Colon (tissue), 2 donors: ENCODE data around the gene ECE1.

Experiments used
- FAIRE-seq: peaks from 2 replicates; lab custom pipeline; 2012; peaks lifted over from hg19 to GRCh38; lab: Jason Lieb, UNC
- donor health status: control.
- donor health status: control.

The ECE1 gene

GRCh38 chr1:21289700-21290545, at the start of gene ECE1:
Gene ECE1 (minus strand): TSS chr1:21290463. CDS start chr1:21290414, 49 bp downstream.
- no peak for FAIRE-seq

DNA sequence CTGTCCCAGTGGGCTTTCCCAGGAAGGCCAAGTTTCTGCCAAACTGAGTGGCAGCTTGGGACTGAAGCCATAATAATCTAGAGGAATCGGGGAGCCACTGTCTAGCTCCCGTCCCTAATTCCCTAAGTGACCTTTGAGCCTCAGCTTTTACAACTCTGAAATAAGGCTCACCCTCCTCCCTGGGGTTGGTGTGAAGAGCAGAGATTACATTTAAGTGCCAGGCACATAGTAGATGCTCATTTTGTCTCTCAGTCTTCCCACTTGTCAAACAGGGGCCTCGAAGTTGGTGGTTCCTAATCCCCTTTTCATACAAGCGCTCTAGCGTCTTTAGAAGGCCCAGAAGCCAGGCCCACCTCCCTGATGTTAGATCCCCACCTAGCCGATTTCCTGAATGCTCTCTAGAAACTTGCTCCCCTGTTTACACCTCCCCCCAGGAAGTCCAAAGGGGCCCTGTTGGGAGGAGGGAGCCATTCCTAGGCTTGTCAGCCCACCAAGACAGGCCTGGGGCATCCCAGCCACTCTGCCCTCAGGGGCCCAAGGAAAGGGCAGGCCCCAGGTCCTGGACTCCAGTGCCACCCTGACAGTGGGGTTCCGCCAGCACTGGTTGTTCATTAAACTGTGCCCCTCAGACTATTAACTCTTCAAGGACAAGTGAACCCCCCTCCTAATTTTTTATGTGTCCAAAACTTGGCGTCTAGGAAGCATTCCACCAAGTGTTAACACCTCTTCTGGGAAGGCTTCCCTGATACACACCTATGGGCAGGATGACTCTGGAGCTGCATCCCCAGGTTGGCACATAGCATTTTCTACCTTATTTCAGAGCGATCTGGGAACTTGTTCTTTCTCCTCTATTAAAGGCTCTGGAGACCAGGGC, 49.3 kb upstream of the ECE1 start:
- FAIRE-seq: no peak

- no peak for FAIRE-seq
Observed at GRCh38 chr1:21338573-21339355, 48.5 kb upstream of the ECE1 start.

GRCh38 chr1:21337928-21338572, 47.8 kb upstream of the ECE1 start:
- FAIRE-seq: no peak

DNA sequence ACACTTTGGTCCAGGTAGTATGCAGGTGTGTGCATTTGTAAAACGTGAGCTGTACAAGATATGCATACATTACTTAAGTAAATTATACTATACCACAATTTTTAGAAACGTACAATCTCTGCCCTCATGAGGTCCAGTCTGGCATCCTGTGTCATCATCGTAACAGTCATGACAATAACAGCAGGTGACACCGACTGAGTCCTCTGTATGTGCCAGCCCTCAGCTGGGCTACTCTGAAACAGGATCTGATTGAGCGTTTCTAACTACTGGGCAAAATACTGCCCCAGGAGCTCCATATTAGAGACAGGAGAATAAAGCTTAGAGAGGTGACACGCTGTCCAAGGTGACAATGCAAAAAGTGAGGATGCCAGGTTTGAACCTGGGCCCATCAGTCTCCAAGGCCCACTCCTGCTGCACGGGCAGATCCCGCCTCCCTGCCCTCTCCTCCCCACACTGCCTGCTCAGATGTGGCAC, 47.2 kb upstream of the ECE1 start:
- FAIRE-seq: no peak

DNA sequence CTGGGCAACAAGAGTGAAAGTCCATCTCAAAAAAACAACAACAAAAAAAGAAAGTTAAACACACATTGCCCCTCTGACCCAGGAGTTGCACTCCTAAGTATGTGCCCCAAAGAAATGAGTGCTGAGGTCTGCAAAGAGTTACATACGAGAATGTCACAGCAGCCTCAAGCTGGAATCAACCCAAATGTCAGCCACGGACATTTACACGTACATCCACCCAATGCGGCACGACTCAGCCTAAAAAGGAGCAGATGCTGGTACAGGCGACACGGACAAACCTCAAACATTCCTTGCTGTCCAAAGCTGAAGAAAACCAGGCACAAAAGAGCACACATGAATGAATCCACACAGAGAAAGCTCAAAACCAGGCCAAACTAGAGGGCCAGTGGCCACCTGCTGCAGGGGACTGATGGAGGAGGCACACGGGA, 46.8 kb upstream of the ECE1 start:
- FAIRE-seq: no peak

DNA sequence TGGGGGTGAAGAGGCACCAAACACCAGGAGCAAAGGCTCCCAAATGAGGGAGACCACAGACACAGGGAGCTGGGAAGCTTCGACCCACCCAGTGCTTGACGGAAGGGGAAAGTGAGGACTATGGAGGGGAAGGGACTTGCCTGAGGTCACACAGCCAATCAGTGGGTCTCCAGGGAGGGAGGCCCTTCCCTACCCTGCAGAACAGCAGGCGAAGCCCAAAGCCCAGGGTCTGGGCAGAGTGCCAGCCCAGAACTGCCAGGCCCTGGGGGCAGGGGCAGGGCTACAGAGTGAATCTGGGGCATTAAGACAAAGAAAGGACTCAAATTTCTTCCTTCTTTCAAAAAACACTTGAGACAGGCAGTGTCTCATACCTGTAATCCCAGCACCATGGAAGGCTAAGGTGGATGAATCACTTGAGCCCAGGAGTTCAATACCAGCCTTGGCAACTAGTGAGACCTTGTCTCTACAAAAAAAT, 45.5 kb upstream of the ECE1 start:
- no peak for FAIRE-seq

- no peak for FAIRE-seq
Observed at GRCh38 chr1:21335088-21335691, 44.9 kb upstream of the ECE1 start.

DNA sequence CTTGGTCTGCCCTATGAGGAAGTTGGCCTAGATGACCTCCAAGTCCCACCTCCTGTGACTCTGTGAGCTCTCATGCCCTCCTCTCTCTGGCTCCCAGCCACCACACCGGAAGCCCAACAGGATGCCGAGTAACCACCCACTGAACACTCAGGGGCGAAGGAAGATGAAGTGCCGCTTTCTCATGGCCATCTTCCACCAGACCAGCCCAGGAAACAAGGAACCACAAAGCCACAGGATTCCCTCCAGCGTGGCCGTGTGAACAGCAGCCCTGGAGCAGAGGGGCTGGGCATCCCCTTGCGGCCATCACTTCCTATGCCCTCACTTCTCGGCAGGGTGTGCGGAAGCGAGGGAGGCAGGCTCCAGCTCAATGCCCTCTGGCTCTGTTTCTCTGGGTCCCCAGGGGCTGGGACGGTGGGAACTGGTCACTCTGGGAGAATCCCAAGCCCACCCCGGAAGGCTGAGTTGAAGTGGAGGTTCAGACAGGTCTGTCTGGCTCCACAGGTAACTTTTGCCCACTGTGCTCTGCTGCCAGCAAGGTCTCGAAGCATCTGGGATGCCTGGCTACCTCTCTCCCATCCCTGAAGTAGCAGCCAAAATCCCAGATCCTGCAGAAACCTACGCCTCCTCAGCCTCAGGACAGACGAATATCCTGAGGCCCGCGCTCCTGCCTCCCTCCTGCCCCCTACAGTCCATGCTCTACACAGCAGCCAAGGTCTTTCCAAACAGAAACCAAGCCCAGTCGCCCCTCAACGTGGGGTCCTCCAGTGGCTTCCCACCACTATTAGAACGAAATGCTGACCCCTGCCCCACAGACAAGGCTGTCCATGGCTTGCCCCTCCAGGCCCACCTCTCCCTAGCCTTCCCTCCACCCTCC, 44.2 kb upstream of the ECE1 start:
- FAIRE-seq: no peak

DNA sequence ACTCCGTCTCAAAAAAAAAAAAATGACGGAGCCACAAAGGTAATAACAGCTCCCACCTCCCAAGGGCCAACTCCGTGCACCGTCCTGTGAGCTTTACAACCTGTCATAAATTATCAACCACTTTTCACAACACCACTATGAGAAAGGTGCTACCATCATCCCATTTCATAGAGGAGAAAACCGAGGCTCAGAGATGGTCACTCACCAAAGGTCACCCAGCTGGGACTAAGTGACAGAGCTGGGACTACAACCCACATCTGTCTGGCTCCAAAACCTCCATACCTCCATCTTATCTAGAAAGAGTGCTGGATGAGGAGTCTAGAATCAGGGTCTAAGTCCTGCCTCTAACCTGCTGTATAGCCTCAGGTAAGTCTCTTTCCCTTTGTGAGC, 43.6 kb upstream of the ECE1 start:
- FAIRE-seq: no peak

DNA sequence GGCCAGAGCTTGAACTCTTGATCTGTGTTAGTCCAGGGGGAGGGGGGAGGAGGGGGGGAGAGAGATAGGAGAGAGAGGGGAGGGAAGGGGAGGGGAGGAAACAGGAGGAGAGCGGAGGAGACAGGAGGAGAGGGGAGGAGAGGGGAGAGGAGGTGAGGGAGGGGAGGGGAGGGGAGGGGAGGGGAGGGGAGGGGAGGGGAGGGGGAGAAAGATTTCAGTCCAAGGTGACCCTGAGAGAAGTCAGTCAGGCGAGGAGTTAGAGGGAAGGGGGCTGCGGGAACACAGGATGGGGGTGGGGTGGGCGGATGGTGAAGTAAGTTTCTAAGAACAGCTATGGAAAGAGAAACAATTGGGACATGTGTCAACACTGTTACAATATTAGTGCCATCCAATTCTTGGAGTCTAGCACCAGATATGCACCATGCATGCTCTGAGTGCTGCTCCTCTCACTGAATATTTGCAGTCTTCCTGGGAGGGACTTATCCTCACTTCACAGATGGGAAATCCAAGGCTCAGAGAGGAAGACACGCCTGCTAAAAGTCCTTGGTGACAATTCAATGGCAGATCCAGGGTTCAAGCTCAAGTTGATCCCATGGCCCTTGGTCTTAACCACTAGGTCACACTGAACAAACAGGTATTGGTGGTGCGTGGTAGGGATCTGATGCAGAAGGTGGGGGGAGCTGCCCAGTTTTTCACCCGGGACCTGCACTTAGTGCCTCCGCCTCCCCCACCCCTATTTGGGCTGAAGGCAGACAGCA, 42.5 kb upstream of the ECE1 start:
- no peak for FAIRE-seq

GRCh38 chr1:21331752-21332478, 41.7 kb upstream of the ECE1 start:
- FAIRE-seq: no peak

DNA sequence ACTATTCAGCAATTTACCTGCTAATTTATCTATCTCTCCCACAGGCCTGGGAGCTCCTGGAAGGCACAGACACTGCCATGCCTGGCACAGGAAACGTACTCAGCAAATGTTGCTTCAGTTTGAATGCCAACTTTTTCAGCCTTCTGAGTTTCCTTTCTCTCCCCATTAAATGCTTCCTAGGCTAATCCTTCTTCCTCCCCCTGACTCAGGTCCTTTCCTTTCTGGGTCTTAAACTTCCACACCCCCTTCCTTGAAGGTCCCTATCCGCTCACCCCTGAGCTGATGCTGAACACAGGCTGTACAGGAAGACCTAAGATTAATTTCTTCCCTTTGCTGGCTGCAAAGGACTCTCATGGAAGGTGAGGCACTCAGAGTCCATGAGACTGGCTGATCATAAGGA, 40.3 kb upstream of the ECE1 start:
- FAIRE-seq: no peak

DNA sequence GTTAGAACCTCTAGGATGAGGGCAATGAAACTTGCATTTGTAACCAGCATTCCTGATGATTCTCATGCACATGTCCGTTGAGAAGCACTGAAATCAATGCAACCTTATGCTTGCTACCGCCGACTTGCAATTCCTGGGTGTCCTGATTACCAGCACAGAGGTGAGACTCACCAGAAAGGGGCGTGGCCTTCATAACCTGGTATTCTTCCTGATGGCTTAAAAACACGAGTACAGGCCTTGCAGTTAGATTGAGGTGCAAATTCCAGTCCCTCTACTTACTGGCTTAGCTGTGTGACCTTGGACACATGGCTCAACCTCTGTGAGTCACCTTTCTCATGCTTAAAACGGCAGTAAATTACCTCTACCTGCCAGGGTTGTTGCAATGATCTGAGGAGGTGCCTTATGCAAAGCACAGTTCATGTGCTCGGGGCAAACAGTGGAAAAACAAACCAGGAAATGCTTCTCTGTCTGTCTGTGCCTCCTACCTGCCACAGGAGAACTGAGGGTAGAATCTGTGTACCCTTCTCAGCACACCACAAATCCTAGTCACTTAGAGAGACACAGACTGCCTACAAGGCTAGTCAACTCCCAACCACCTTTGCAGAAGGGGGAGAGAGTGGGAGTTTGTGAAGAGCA, 39.1 kb upstream of the ECE1 start:
- FAIRE-seq: no peak

DNA sequence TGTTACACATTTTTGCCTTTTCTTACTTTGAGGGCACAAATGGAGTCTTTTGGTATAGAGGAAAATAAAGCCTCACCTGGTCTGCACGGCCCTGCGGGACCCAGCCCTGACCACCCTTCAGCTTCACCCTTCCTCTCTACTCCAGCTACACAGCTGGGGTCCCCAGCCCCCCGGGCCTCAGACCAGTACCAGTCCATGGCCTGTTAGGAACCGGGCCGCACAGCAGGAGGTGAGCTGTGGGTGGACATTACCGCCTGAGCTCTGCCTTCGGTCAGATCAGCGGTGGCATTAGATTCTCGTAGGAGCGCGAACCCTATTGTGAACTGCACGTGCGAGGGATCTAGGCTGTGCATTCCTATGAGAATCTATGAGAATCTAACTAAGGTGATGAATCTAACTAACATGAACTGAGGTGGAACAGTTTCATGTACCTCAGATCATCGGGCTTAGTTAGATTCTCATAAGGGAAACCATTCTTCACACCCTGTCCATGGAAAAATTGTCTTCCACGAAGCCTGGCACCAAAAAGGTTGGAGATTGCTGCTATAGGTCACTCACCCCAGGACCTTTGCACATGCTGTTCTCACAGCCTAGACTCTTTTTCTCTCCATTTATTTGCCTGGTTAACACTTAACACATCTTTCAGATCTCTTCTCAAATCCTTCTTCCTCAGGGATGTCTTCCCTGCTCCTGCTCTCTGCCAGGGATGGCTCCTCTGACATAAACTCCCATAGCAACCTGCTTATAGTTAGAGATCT, 37.5 kb upstream of the ECE1 start:
- no peak for FAIRE-seq

DNA sequence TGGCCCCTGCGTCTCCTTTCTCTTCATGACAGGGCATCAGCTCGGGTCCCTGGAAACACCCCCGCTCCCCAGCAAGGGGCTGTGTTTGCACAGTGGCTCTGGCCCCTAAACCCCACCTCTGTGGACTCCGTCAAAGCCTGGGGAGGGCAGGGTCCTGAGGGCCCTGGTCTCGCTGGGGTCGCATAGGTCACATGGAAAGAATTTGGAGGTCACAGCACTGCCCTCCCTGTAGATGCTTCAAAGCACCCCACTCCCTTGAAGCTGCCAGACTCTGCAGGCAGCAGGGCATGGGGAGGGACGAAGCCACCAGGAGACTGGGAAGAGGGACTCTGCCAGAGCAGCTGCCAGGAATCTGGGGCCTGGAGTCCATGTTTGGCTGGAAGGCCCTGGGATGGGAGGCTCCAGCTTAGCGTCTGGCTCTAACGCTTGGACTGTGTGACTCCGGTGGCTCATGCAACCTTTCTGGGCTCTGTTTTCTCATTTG, 36.6 kb upstream of the ECE1 start:
- FAIRE-seq: no peak

DNA sequence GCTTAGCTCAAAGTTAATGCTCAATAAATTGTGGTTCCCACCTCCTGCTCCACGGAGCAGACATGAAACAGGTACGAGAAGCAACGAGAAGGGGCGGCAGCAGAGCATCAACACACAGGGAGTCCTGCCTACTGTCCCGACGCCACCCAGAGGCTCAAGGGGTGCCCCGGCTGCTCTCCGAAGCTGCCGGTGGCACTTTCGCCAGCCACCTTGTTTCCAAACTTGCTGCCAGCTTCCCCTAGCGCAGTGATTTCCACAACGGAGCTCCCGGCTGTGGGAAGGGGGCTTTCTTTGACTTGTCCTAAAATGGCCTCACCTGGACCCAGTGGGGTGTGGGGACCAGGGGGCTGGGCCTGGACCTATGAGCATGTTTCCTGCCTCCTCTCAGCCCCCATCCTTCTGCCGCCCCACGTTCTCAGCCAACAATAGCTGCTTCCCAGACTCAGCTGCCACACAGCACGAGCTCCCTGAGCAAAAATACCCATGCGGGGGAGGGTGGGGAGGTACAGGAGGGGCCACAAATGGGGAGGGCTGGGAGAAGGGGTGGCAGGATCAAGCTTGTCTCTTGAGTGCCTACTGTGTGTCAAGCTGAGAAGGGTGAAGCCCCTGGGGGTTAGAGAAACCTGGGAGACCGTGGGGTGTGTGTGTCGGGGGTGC, 35.6 kb upstream of the ECE1 start:
- no peak for FAIRE-seq
